ENCODE results near the gene TEN1. TPM values are rescaled to one million over a fixed set of nuclear protein-coding genes. Genes with fewer than 3 reads are reported as not detected.

The TEN1 gene
- total and polyA plus RNA-seq, 4 donors, result 12.0 to 30.0 (median 16.5) TPM

GRCh38 chr17:75943491-75943890 lies 35.5 kb upstream of the TEN1 start:
- peaks cover 0 to 17% (median 9%) of the 10 kb centered on the region in 4 donors for H3K4me1 ChIP-seq (ENCODE audit: control insufficient read depth in 4 of 4, insufficient read depth in 4 of 4, low read length in 3 of 4)
- no peak for TF ChIP-seq JUND (IDR thresholded peaks at IDR 0.05)
- no peak for TF ChIP-seq MAX (IDR thresholded peaks at IDR 0.05)
- TF ChIP-seq HNF4G (IDR thresholded peaks at IDR 0.05), result no peak
- no peak for TF ChIP-seq REST (IDR thresholded peaks at IDR 0.05)
- no peak for TF ChIP-seq EGR1 (IDR thresholded peaks at IDR 0.05; ENCODE audit: low read depth in 2 of 2)
- no peak for TF ChIP-seq FOXA2 (IDR thresholded peaks at IDR 0.05)
- TF ChIP-seq HNF4A (conservative IDR thresholded peaks at IDR 0.05), result no peak
- TF ChIP-seq SP1 (IDR thresholded peaks at IDR 0.05), result no peak
- TF ChIP-seq FOXA1 (IDR thresholded peaks at IDR 0.05), result no peak
- TF ChIP-seq GABPA (IDR thresholded peaks at IDR 0.05 in 1 of 2, conservative IDR thresholded peaks at IDR 0.05 in 1 of 2), result no peak
- TF ChIP-seq NR2F2 (IDR thresholded peaks at IDR 0.05), result no peak
- no peak for TF ChIP-seq RXRA (IDR thresholded peaks at IDR 0.05)
- TF ChIP-seq ATF3 (IDR thresholded peaks at IDR 0.05), result no peak
- no peak for TF ChIP-seq CTCF (IDR thresholded peaks at IDR 0.05; ENCODE audit: low read depth, low read length, missing input control)
- no peak for TF ChIP-seq TAF1 (conservative IDR thresholded peaks at IDR 0.05)
- no peak for TF ChIP-seq ZBTB33 (IDR thresholded peaks at IDR 0.05)
- TF ChIP-seq YY1 (IDR thresholded peaks at IDR 0.05), result no peak
- no peak for TF ChIP-seq RAD21 (IDR thresholded peaks at IDR 0.05)
- no peak for DNase-seq (ENCODE audit: low spot score)
- H3K27me3 ChIP-seq (ENCODE audit: control insufficient read depth in 4 of 4, insufficient read depth in 4 of 4, low read length in 3 of 4), result no peaks in the 10 kb centered on the region
- H3K27ac ChIP-seq (ENCODE audit: low read depth in 1 of 2, low read length in 2 of 2), result no peak overlapping the region
- no peak overlapping the region for H3K4me3 ChIP-seq (ENCODE audit: low read depth in 1 of 3, low read length in 3 of 3)
- H3K9me3 ChIP-seq (ENCODE audit: control insufficient read depth in 4 of 4, low read length in 3 of 4), result no peaks in the 10 kb centered on the region
- 87% methylated on average over 1 of the region's 1 CpG for WGBS
- H3K36me3 ChIP-seq (ENCODE audit: control insufficient read depth in 4 of 4, insufficient read depth in 3 of 4, low read depth in 1 of 4, low read length in 3 of 4), result peaks cover 6 to 42% (median 34%) of the 10 kb centered on the region in 4 donors
- H3K9ac ChIP-seq (ENCODE audit: low read depth in 1 of 2, low read length in 2 of 2), result no peak overlapping the region

All from liver (tissue), 9 donors.